GM23338 (cell line): ENCODE measurements around the gene NQO2. TPM values are rescaled to one million over a fixed set of nuclear protein-coding genes. Genes with fewer than 3 reads are reported as not detected.

Source experiments
- ATAC-seq: fragments of 200-7000 bp; cut with Tn5 transposase; 3 replicates; pipeline ENCODE4 v1.9.1; 2020
- DNase-seq: peaks from one replicate; pipeline ENCODE4 v3.0.0-alpha.2; 2015; ENCODE audit warnings: low spot score
- H2AFZ ChIP-seq: fragments of 200-600 bp; sonication (generic); 2 replicates; pipeline ENCODE4 v1.8.0; 2016; ENCODE audit warnings: antibody characterized with exemption, mild to moderate bottlenecking, moderate library complexity
- H3F3A ChIP-seq: fragments of 200-600 bp; sonication (generic); replicated peaks from 2 replicates; pipeline ENCODE4 v1.8.0; 2017; ENCODE audit warnings: antibody characterized with exemption, mixed run types, low read depth
- H3K27ac ChIP-seq: fragments of 200-600 bp; sonication (generic); 2 replicates; pipeline ENCODE4 v1.6.1; 2016; ENCODE audit warnings: low read depth
- H3K27me3 ChIP-seq: fragments of 200-600 bp; sonication (generic); 2 replicates; pipeline ENCODE4 v1.8.0; 2016; ENCODE audit warnings: mild to moderate bottlenecking, mixed run types, moderate library complexity; ENCODE audit not compliant: insufficient read depth
- H3K36me3 ChIP-seq: fragments of 200-600 bp; sonication (generic); 2 replicates; pipeline ENCODE4 v1.8.0; 2016; ENCODE audit warnings: mild to moderate bottlenecking; ENCODE audit not compliant: insufficient read depth
- H3K4me1 ChIP-seq: fragments of 200-600 bp; sonication (generic); 2 replicates; pipeline ENCODE4 v1.8.0; 2016; ENCODE audit warnings: mild to moderate bottlenecking, moderate library complexity; ENCODE audit not compliant: insufficient read depth
- H3K4me2 ChIP-seq: fragments of 200-600 bp; sonication (generic); 2 replicates; pipeline ENCODE4 v1.7.1; 2017; ENCODE audit warnings: mixed run types
- H3K4me3 ChIP-seq: fragments of 200-600 bp; sonication (generic); 2 replicates; pipeline ENCODE4 v1.6.1; 2016; ENCODE audit warnings: mixed run types
- H3K79me2 ChIP-seq: fragments of 200-600 bp; sonication (generic); replicated peaks from 2 replicates; pipeline ENCODE4 v1.8.0; 2017; ENCODE audit warnings: mild to moderate bottlenecking; ENCODE audit not compliant: insufficient read depth
- H3K9me2 ChIP-seq: fragments of 200-600 bp; sonication (generic); 2 replicates; pipeline ENCODE4 v1.8.0; 2017; ENCODE audit not compliant: insufficient read depth
- H4K20me1 ChIP-seq: fragments of 200-600 bp; sonication (generic); replicated peaks from 2 replicates; pipeline ENCODE4 v1.8.0; 2017; ENCODE audit warnings: mild to moderate bottlenecking; ENCODE audit not compliant: insufficient read depth
- H3K27ac Mint-ChIP-seq: 2 replicates; pipeline ENCODE4 v1.8.0; 2020; ENCODE audit warnings: inconsistent platforms, mild to moderate bottlenecking, moderate library complexity, mixed read lengths
- H3K27me3 Mint-ChIP-seq: 3 replicates; pipeline ENCODE4 v1.8.0; 2022; ENCODE audit warnings: low read depth, mild to moderate bottlenecking, moderate library complexity, mixed read lengths, inconsistent platforms; ENCODE audit not compliant: insufficient read depth, poor library complexity
- H3K36me3 Mint-ChIP-seq: 3 replicates; pipeline ENCODE4 v1.8.0; 2021; ENCODE audit warnings: low read depth, mild to moderate bottlenecking, inconsistent platforms, moderate library complexity, mixed read lengths
- H3K4me1 Mint-ChIP-seq: 3 replicates; pipeline ENCODE4 v1.8.0; 2020; ENCODE audit warnings: mild to moderate bottlenecking, inconsistent platforms, mixed read lengths
- H3K4me3 Mint-ChIP-seq: 3 replicates; pipeline ENCODE4 v1.8.0; 2021; ENCODE audit warnings: moderate library complexity, mild to moderate bottlenecking, inconsistent platforms, mixed read lengths
- H3K9me3 Mint-ChIP-seq: 3 replicates; pipeline ENCODE4 v1.8.0; 2020; ENCODE audit warnings: moderate library complexity, mild to moderate bottlenecking, inconsistent platforms, mixed read lengths
- EZH2 ChIP-seq: fragments of 200-600 bp; sonication (generic); IDR thresholded peaks from one replicate; pipeline ENCODE4 v1.8.0; 2017; ENCODE audit warnings: antibody characterized with exemption, mild to moderate bottlenecking, low read depth; ENCODE audit not compliant: unreplicated experiment
- EZH2phosphoT487 ChIP-seq: fragments of 200-600 bp; sonication (generic); IDR thresholded peaks from one replicate; pipeline ENCODE4 v1.8.1; 2018; ENCODE audit warnings: antibody characterized with exemption; ENCODE audit not compliant: unreplicated experiment
- JUNB ChIP-seq: IDR thresholded peaks from one replicate; pipeline ENCODE4 v1.6.1; 2016; ENCODE audit warnings: antibody characterized with exemption; ENCODE audit not compliant: unreplicated experiment
- NANOG ChIP-seq: IDR thresholded peaks from 2 replicates; pipeline ENCODE4 v1.6.1; 2016; ENCODE audit warnings: antibody characterized with exemption, borderline replicate concordance
- POLR2AphosphoS5 ChIP-seq: IDR thresholded peaks from 2 replicates; pipeline ENCODE4 v1.6.1; 2016; ENCODE audit warnings: antibody characterized with exemption, low read depth
- STAT1 ChIP-seq: IDR thresholded peaks from one replicate; pipeline ENCODE4 v1.6.1; 2016; ENCODE audit warnings: antibody characterized with exemption; ENCODE audit not compliant: unreplicated experiment
- ZNF331 ChIP-seq: fragments of 250-450 bp; sonication (Bioruptor Pico); IDR thresholded peaks from 2 replicates; pipeline ENCODE4 v1.5.0; 2020; ENCODE audit warnings: low read depth, mild to moderate bottlenecking, moderate library complexity
- polyA plus RNA-seq: library from polyadenylated mRNA; unstranded; fragments of >200 nt; fragmentation: Nextera tagmentation; extraction: Ambion mirVana; gene quantifications from 2 replicates; pipeline ENCODE4 v1.2.1, GENCODE V29; 2016
- total RNA-seq: library from RNA; depleted of rRNA; stranded (reverse); fragments of >200 nt; shearing (Covaris generic); gene quantifications from 2 replicates; pipeline ENCODE4 v1.2.3, GENCODE V29; 2014
- TF ChIP-seq, protein P1 (sequence below): fragments of 250-450 bp; sonication (Bioruptor Pico); IDR thresholded peaks from 2 replicates; pipeline ENCODE4 v1.5.0; 2020; ENCODE audit warnings: mild to moderate bottlenecking, moderate library complexity

Gene NQO2
- total and polyA plus RNA-seq, 2 experiments from 2014 or later, result 117 to 173 TPM

DNA sequence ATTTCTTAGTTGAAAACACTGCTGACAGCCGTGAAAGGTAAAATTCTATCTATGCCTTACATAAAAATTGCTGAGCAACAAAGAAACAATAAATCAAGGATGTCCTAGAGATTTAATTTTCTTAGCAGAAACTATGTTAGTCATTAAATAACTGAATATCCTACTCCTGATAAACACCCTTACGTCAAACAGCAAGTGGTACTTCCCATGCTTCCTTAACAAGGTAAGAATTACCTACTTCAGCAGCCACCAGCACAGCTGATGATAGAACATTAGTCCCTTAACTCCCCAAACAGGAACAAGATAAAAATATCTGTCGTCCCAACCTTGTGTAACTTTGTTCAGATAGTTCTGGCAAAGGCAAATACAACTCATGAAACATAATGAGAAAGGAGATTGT lies 37.1 kb upstream of the NQO2 start (continued):
- TF ChIP-seq EZH2, result no peak
- no peak for TF ChIP-seq NANOG
- TF ChIP-seq JUNB, result no peak
- no peak for TF ChIP-seq ZNF331 (CRISPR knock-in tag)
- TF ChIP-seq POLR2AphosphoS5, result no peak
- no peak for TF ChIP-seq STAT1
- TF ChIP-seq EZH2phosphoT487, result no peak

DNA sequence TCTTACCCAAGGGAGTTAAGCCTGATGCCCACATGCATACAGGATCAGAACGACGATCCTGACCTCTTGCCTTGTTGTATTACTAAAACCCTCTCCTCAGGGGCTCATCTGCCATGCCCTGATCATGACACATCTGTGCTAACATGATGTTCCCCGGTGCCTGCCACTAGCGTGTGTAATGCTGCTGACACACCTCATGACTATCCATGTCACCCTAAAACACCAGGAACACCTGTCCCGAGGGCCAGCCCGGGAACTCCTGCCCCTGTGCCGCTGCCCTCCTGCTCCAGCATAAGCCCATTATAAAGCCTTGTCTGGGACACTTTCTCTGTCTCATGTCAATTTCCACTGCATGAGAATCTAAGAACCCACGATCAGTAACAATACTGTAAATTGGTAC lies 35.9 kb upstream of the NQO2 start:
- peaks cover 40% of the 10 kb centered on the region for H3K4me1 Mint-ChIP-seq
- no peaks in the 10 kb centered on the region for H3K36me3 ChIP-seq
- DNase-seq (no peak), ATAC-seq (no peak)
- H3K27ac ChIP-seq, result no peak overlapping the region
- H3K4me2 ChIP-seq, result no peak overlapping the region
- no peaks in the 10 kb centered on the region for H4K20me1 ChIP-seq
- H3K4me3 Mint-ChIP-seq, result no peak overlapping the region
- peaks cover 2% of the 10 kb centered on the region for H3K27me3 Mint-ChIP-seq
- TF ChIP-seq, protein P1, sequence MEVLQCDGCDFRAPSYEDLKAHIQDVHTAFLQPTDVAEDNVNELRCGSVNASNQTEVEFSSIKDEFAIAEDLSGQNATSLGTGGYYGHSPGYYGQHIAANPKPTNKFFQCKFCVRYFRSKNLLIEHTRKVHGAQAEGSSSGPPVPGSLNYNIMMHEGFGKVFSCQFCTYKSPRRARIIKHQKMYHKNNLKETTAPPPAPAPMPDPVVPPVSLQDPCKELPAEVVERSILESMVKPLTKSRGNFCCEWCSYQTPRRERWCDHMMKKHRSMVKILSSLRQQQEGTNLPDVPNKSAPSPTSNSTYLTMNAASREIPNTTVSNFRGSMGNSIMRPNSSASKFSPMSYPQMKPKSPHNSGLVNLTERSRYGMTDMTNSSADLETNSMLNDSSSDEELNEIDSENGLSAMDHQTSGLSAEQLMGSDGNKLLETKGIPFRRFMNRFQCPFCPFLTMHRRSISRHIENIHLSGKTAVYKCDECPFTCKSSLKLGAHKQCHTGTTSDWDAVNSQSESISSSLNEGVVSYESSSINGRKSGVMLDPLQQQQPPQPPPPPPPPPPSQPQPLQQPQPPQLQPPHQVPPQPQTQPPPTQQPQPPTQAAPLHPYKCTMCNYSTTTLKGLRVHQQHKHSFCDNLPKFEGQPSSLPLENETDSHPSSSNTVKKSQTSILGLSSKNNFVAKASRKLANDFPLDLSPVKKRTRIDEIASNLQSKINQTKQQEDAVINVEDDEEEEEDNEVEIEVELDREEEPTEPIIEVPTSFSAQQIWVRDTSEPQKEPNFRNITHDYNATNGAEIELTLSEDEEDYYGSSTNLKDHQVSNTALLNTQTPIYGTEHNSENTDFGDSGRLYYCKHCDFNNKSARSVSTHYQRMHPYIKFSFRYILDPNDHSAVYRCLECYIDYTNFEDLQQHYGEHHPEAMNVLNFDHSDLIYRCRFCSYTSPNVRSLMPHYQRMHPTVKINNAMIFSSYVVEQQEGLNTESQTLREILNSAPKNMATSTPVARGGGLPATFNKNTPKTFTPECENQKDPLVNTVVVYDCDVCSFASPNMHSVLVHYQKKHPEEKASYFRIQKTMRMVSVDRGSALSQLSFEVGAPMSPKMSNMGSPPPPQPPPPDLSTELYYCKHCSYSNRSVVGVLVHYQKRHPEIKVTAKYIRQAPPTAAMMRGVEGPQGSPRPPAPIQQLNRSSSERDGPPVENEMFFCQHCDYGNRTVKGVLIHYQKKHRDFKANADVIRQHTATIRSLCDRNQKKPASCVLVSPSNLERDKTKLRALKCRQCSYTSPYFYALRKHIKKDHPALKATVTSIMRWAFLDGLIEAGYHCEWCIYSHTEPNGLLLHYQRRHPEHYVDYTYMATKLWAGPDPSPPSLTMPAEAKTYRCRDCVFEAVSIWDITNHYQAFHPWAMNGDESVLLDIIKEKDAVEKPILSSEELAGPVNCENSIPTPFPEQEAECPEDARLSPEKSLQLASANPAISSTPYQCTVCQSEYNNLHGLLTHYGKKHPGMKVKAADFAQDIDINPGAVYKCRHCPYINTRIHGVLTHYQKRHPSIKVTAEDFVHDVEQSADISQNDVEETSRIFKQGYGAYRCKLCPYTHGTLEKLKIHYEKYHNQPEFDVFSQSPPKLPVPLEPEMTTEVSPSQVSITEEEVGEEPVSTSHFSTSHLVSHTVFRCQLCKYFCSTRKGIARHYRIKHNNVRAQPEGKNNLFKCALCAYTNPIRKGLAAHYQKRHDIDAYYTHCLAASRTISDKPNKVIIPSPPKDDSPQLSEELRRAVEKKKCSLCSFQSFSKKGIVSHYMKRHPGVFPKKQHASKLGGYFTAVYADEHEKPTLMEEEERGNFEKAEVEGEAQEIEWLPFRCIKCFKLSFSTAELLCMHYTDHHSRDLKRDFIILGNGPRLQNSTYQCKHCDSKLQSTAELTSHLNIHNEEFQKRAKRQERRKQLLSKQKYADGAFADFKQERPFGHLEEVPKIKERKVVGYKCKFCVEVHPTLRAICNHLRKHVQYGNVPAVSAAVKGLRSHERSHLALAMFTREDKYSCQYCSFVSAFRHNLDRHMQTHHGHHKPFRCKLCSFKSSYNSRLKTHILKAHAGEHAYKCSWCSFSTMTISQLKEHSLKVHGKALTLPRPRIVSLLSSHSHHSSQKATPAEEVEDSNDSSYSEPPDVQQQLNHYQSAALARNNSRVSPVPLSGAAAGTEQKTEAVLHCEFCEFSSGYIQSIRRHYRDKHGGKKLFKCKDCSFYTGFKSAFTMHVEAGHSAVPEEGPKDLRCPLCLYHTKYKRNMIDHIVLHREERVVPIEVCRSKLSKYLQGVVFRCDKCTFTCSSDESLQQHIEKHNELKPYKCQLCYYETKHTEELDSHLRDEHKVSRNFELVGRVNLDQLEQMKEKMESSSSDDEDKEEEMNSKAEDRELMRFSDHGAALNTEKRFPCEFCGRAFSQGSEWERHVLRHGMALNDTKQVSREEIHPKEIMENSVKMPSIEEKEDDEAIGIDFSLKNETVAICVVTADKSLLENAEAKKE (CRISPR knock-in tag), result no peak
- no peak for TF ChIP-seq JUNB
- H3K36me3 Mint-ChIP-seq, result no peaks in the 10 kb centered on the region
- no peaks in the 10 kb centered on the region for H3K9me3 Mint-ChIP-seq
- no peak overlapping the region for H3K4me3 ChIP-seq
- no peak overlapping the region for H3K27ac Mint-ChIP-seq
- H2AFZ ChIP-seq, result no peak overlapping the region
- peaks cover 38% of the 10 kb centered on the region for H3K4me1 ChIP-seq
- no peaks in the 10 kb centered on the region for H3K79me2 ChIP-seq
- H3F3A ChIP-seq, result peaks cover 14% of the 10 kb centered on the region; the same call in 1 of the 2 replicates
- no peaks in the 10 kb centered on the region for H3K27me3 ChIP-seq
- no peaks in the 10 kb centered on the region for H3K9me2 ChIP-seq
